Thoracic aorta (tissue), 2 donors: ENCODE measurements around the gene TNFRSF8. TPM values are rescaled to one million over a fixed set of nuclear protein-coding genes. Genes with fewer than 3 reads are reported as not detected.

Experiments
- ATAC-seq: fragments of 150-250 bp; one replicate; pipeline ENCODE4 v1.8.0; 2017; ENCODE audit warnings: low read depth; ENCODE audit not compliant: insufficient number of reproducible peaks, low FRiP score
- DNase-seq: peaks from one replicate; pipeline ENCODE4 v3.0.0-alpha.2; 2020; ENCODE audit warnings: low spot score
- H3K27ac ChIP-seq, 2 donors: fragments of 200-600 bp; sonication (generic); 1 replicate in 1 of 2; 2 replicates in 1 of 2; pipeline ENCODE4 v1.5.1; 2016; ENCODE audit warnings: mild to moderate bottlenecking in 2 of 2, moderate library complexity in 2 of 2
- H3K27me3 ChIP-seq: fragments of 200-600 bp; sonication (generic); replicated peaks from 2 replicates; pipeline ENCODE4 v1.6.0; 2016; ENCODE audit warnings: mild to moderate bottlenecking; ENCODE audit not compliant: insufficient read depth
- H3K36me3 ChIP-seq: fragments of 200-600 bp; sonication (generic); one replicate; pipeline ENCODE4 v1.5.1; 2016
- H3K4me1 ChIP-seq, 2 donors: fragments of 200-600 bp; sonication (generic); 1 replicate in 1 of 2; 2 replicates in 1 of 2; pipeline versions ENCODE4 v1.5.1 to v1.6.0; 2016; ENCODE audit warnings: low read depth in 2 of 2, mild to moderate bottlenecking in 1 of 2; ENCODE audit not compliant: control insufficient read depth in 1 of 2
- H3K4me3 ChIP-seq: fragments of 200-600 bp; sonication (generic); 2 replicates; pipeline ENCODE4 v1.5.1; 2016; ENCODE audit warnings: mild to moderate bottlenecking
- H3K9me3 ChIP-seq: fragments of 200-600 bp; sonication (generic); 2 replicates; pipeline ENCODE4 v1.5.1; 2016
- total RNA-seq, 2 donors: library from RNA; depleted of rRNA; stranded (reverse); fragments of >200 nt; gene quantifications; one replicate each; pipeline versions ENCODE4 v1.1.0 to v1.2.3, GENCODE V29; 2016
- TF ChIP-seq, protein P1 (sequence below): fragments of 200-600 bp; sonication (generic); IDR thresholded peaks from one replicate; pipeline ENCODE4 v1.5.1; 2019; ENCODE audit warnings: antibody characterized with exemption

The TNFRSF8 gene
- total RNA-seq, 2 donors from 2014 or later: 0.49 to 0.54 TPM

GRCh38 chr1:12142141-12142823 is 79.2 kb downstream of the TNFRSF8 start:
- H3K27me3 ChIP-seq: no peaks in the 10 kb centered on the region
- H3K4me3 ChIP-seq: no peak overlapping the region
- no peaks in the 10 kb centered on the region for H3K9me3 ChIP-seq
- TF ChIP-seq, protein P1, sequence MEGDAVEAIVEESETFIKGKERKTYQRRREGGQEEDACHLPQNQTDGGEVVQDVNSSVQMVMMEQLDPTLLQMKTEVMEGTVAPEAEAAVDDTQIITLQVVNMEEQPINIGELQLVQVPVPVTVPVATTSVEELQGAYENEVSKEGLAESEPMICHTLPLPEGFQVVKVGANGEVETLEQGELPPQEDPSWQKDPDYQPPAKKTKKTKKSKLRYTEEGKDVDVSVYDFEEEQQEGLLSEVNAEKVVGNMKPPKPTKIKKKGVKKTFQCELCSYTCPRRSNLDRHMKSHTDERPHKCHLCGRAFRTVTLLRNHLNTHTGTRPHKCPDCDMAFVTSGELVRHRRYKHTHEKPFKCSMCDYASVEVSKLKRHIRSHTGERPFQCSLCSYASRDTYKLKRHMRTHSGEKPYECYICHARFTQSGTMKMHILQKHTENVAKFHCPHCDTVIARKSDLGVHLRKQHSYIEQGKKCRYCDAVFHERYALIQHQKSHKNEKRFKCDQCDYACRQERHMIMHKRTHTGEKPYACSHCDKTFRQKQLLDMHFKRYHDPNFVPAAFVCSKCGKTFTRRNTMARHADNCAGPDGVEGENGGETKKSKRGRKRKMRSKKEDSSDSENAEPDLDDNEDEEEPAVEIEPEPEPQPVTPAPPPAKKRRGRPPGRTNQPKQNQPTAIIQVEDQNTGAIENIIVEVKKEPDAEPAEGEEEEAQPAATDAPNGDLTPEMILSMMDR: no peak
- H3K4me1 ChIP-seq: peaks cover 4 to 6% of the 10 kb centered on the region in 2 donors
- no peak for DNase-seq
- H3K27ac ChIP-seq: no peak overlapping the region
- no peak for ATAC-seq
- H3K36me3 ChIP-seq: no peaks in the 10 kb centered on the region

DNA sequence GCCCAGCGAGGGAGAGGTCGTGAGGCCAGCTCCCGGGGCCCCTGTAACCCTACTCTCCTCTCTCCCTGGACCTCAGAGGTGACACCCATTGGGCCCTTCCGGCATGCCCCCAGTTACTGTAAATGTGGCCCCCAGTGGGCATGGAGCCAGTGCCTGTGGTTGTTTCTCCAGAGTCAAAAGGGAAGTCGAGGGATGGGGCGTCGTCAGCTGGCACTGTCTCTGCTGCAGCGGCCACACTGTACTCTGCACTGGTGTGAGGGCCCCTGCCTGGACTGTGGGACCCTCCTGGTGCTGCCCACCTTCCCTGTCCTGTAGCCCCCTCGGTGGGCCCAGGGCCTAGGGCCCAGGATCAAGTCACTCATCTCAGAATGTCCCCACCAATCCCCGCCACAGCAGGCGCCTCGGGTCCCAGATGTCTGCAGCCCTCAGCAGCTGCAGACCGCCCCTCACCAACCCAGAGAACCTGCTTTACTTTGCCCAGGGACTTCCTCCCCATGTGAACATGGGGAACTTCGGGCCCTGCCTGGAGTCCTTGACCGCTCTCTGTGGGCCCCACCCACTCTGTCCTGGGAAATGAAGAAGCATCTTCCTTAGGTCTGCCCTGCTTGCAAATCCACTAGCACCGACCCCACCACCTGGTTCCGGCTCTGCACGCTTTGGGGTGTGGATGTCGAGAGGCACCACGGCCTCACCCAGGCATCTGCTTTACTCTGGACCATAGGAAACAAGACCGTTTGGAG is 80.0 kb downstream of the TNFRSF8 start:
- no peak overlapping the region for H3K4me3 ChIP-seq
- DNase-seq: no peak

DNA sequence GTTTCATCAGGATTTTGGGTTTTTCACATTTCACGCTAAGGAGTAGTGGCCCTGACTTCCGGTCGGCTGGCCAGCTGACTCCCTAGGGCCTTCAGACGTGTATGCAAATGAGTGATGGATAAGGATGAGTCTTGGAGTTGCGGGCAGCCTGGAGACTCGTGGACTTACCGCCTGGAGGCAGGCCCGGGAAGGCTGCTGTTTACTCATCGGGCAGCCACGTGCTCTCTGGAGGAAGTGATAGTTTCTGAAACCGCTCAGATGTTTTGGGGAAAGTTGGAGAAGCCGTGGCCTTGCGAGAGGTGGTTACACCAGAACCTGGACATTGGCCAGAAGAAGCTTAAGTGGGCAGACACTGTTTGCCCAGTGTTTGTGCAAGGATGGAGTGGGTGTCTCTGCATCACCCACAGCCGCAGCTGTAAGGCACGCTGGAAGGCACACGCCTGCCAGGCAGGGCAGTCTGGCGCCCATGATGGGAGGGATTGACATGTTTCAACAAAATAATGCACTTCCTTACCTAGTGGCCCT is 80.6 kb downstream of the TNFRSF8 start:
- H3K4me1 ChIP-seq: peaks cover 4 to 6% of the 10 kb centered on the region in 2 donors
- H3K36me3 ChIP-seq: no peaks in the 10 kb centered on the region
- H3K27ac ChIP-seq: peak overlapping the region in 1 of 2 donors; percentile 16
- ATAC-seq (peak; percentile 30), DNase-seq (peak; percentile 27)
- TF ChIP-seq, protein P1: no peak
- no peak overlapping the region for H3K4me3 ChIP-seq
- no peaks in the 10 kb centered on the region for H3K9me3 ChIP-seq
- H3K27me3 ChIP-seq: no peaks in the 10 kb centered on the region

More for the DNA sequence above, 80.0 kb downstream of the TNFRSF8 start:
- Histone ChIP-seq H3K27ac (no peak overlapping the region), H3K36me3 (no peaks in the 10 kb centered on the region), H3K4me1 (peaks cover 4 to 6% of the 10 kb centered on the region in 2 donors), H3K27me3 (no peaks in the 10 kb centered on the region), H3K9me3 (no peaks in the 10 kb centered on the region)
- TF ChIP-seq, protein P1: no peak
- no peak for ATAC-seq

DNA sequence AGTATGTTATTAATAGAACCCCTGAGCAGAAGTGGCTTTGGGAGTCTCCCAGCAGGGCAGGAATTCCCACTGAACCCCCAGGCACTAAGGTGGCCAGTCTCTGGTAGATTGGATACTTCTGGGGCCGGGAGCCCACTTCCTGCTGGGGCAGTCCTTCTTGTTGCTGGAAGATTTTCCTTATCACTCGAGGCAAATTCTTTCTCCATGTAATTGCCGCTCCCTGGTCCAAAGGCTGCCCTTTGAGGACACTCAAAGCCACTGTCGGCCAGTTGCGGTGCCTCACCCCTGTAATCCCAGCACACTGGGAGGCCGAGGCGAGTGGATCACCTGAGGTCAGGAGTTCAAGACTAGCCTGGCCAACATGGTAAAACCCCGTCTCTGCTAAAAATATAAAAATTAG is 81.1 kb downstream of the TNFRSF8 start:
- no peaks in the 10 kb centered on the region for H3K36me3 ChIP-seq
- DNase-seq (no peak), ATAC-seq (no peak)
- H3K9me3 ChIP-seq: no peaks in the 10 kb centered on the region
- H3K4me1 ChIP-seq: peaks cover 4 to 6% of the 10 kb centered on the region in 2 donors
- H3K27ac ChIP-seq: peak overlapping the region in 1 of 2 donors; percentile 16
- H3K27me3 ChIP-seq: no peaks in the 10 kb centered on the region
- TF ChIP-seq, protein P1: no peak
- H3K4me3 ChIP-seq: no peak overlapping the region

GRCh38 chr1:12144969-12145368 is 81.9 kb downstream of the TNFRSF8 start:
- no peaks in the 10 kb centered on the region for H3K27me3 ChIP-seq
- no peak overlapping the region for H3K27ac ChIP-seq
- H3K36me3 ChIP-seq: no peaks in the 10 kb centered on the region

More at GRCh38 chr1:12144969-12145368, 81.9 kb downstream of the TNFRSF8 start:
- Histone ChIP-seq H3K4me1 (peaks cover 4 to 6% of the 10 kb centered on the region in 2 donors), H3K4me3 (no peak overlapping the region), H3K9me3 (no peaks in the 10 kb centered on the region)
- DNase-seq (no peak), ATAC-seq (no peak)
- TF ChIP-seq, protein P1: no peak
